Activated T-cell treated with anti-CD3 and anti-CD28 coated beads for 48 hours (primary cell): ENCODE results near the gene LCN1.

Source experiments
- DNase-seq: peaks from one replicate; pipeline ENCODE4 v3.0.0-alpha.2; 2020; ENCODE audit warnings: low read depth

The LCN1 gene

GRCh38 chr9:135488527-135488926 lies 32.7 kb upstream of the LCN1 start:
- DNase-seq: no peak

DNA sequence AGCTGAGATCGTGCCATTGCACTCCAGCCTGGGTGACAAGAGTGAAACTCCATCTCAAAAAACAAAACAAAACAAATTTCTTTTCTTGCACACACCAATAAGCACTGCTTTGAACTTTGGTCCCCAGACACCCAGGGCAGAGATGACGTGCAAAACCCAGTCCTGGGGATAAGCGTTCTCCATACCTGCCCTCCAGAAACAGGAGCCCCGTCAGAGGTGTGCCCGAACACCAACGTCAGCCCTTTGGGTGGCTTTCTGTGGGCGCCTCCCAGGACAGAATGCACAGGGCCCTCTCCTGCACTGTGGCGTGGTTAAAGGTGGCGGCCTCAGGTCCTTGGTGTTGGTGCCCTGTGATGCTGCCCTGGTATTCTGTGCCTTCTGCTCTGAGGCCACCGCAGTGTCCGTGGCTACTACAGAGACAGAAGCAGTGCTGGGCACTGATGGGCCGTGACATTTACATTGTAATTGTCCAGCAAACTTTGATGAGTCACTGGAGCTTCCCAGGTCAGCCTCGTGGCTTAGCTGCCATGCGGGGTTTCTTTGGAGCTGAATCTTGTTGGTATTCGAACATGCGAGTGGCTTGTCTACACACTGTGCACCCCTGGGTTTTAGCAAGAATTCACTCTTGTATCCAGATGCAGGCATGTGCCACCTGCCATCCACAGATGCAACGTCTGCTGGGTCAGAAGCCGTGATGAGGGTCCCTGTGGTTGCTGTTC lies 31.9 kb upstream of the LCN1 start:
- DNase-seq: no peak

DNA sequence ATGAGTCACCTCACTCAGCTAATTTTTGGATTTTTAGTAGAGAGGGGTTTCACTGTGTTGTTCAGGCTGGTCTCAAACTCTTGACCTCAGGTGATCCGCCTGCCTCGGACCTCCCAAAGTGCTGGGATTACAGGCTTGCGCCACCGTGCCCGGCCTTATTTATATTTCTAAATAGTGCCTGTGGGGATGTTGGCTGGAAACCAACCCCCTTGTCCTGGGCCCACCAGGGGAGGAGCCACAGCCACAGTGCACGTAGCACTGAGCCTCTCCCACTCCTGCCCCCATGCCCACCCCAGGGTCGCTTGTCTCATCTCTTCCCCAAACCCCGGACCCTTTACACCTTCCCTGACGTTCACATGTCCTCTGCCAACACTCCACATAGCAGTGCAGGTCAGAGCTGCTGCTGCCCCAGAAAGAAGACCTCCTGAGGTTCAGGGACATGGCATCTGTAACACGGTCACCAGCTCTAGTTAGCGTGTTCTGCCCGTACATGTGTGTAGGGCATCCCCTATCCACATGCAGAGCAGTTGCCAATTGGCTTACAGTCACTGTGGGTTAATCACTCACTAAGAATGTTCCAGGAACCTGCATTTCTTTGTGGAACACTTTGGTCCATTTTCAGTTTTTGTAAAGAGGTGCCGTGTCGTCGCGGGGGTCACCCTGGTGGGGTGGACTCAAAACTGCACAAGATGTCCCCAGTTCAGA lies 30.9 kb upstream of the LCN1 start:
- no peak for DNase-seq

DNA sequence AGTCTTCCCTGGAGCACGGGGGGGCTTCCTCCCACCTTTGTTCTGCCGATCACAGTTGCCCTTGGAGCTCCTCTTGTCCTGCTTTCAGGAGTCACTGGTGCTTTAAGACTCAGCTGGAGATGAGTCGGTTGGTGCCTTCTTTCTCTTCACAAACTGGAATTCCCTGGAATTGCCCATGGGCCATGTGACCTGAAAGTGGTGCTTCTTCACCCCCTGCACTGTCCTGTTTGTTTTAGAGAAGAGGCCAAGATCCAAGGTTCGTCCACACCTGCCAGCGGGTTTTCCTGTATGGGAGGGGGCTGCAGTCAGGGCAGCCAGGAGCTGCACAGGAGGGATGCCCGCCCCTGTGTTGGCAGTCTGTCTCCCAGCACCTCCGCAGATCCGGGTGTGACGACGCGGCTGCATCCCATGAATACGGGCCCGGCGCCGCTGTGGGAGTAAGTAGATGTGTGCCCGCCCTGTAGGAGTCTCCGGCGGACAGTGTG lies 30.2 kb upstream of the LCN1 start:
- no peak for DNase-seq

DNA sequence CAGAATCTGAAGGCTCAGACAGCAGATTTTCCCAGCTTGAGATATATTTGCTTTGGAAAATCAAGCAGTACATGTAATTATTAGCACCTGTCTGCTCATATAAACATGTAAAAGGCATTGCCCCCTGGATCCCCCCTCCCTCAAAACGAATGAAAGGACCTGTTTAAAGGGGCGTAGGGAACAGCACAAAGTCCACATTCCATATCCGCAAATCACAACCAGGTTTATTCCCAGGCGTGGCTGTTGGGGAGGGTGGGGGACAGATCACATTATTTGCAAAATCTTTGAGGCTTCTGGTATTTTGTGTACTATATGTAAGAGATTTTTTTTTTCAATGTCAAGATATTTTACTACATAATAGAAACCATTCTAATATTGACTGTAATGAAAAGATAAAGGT lies 29.5 kb upstream of the LCN1 start:
- no peak for DNase-seq

DNA sequence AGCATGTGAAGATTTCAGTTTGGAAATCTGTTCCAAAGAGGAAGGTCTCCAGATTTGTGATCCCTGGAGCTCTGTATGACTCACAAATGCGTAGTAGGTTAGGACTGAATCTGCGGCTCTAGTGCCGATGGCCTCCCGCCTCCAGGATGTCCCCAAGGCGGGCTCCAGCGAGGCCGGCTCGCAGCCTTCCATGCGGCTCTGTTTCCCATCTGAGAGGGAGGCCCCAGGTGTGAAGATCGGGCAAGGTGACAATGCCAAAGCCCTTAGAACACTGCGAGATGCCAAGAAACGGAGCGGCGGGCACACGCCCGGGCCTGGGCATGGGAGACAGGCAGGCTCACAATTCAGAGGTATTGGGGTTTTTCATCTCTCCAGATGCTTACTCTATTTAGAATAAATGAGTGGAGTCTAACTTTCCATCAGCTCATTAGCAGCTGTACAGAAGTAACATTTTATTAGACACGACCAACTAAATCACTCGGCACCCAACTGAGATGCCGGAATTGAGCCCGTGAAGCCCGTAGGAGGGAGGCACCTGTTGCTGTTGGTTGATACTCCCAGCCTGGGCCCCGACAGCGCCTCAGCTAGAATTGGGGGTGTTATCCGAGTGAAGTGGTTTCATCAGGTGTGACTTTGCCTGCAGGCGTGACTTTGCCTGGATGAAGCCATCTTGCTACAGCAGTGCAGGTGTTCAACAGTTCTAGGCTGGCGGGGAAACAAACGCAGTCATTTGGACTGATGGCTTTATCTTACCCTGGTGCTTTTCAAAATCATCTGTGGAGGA lies 28.2 kb upstream of the LCN1 start:
- DNase-seq: no peak

GRCh38 chr9:135494791-135495559 lies 26.3 kb upstream of the LCN1 start:
- no peak for DNase-seq

GRCh38 chr9:135498381-135499126 lies 22.7 kb upstream of the LCN1 start:
- DNase-seq: no peak

- DNase-seq: peak; percentile 82
Observed at GRCh38 chr9:135499326-135500070, 21.7 kb upstream of the LCN1 start.

- no peak for DNase-seq
Observed at GRCh38 chr9:135500071-135500524, 21.1 kb upstream of the LCN1 start.

DNA sequence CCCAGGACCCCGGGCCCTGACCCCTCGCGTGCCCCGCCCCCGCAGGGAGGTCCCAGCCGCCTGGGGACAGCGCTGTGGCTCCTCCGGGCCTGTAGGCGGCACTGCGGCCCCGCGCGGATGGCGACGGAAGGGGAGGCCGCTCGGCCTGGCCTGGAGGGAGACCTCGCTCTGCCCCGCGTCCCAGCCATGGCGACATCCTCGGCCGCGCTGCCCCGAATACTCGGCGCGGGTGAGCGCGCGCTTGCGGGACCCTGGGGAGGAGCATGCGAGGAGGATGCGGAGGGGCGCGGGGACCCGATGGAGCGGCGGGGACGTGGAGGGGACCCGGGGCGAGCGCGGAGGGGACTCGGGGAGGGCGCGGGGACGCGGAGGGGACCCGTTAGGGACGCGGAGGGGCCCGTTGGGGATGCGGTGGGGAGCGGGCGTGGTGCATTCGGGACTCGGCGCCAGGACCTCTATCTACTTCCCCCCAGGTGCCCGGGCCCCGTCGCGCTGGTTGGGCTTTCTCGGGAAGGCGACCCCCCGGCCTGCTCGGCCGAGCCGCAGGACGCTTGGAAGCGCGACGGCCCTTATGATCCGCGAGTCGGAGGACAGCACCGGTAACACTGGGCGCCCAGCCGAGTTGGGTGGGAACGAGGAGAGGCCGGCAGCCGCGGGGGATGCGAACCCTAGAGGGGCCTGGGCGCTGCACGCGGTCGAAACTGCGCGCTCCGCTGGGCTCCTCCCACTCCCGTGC lies 20.5 kb upstream of the LCN1 start, which contains the start of gene MRPS2:
Gene MRPS2 (plus strand): TSS at position 158 of the 736 bp plus-strand sequence. CDS start 29 bp downstream, at position 187.
- DNase-seq: peak; percentile 87

GRCh38 chr9:135501261-135502167 lies 19.7 kb upstream of the LCN1 start:
- DNase-seq: no peak

DNA sequence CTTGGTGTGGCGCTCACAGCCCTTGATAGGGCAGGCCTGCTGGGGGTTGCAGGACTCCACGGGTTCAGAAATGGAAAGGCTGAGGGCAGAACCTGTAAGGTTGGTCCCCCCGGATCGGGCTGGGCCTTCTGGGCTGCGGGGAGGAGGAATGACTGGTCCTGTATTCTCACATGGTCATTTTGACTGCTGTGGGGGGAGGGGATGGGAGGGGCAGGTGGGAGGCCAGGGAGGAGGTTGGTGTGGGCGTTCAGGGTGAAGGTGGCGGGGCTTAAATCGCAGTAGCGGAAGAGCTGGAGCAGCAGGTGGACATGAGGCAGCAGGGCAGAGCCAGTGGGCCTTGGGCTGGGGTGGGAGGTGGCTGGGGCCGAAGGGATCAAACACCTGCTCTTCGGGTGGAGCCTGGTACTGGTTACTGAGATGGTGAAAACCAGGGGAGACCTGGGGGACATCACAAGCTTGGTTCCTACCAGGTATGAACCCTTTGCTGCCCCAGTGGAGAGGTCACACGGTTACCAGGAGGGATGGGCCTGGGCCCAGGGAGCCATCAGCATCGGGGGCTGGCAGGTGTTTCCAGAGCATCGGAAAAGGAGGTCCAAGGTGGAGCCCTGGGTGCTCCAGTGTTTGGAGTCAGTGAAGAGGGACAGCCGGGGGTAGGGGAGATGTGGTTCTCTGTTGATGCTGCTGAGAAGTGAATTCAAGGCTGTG lies 18.9 kb upstream of the LCN1 start:
- DNase-seq: no peak

DNA sequence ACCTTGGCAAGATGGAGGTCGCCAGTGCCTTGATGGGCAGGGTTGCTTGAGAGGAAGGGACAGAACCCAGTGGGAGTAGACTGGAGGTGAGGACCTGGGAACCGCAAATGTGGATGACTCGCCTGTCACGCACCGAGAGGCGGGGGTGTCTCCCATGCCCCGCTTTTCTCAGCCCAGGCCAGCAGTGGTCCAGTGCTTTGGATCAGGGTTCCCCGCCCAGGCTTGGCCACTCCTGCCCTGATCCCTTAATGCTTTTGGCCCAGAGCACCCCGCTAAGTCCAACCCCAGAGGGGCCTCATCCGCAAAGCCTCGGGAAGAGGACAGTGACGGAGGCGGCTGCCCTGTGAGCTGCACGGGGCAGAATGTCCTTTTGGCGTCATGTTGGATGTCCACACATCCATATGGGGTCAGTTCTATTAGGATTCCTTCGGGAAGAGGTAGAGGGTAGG lies 18.3 kb upstream of the LCN1 start:
- DNase-seq: no peak

- no peak for DNase-seq
Observed at GRCh38 chr9:135503371-135504261, 17.6 kb upstream of the LCN1 start.
